Limb (tissue), 2 donors: ENCODE data around the gene SCGB1D1.
A peak's percentile ranks its signal among the peaks of the same experiment; 100 is the strongest.
"Not testable (repeated sequence)": the region's sequence is repeated elsewhere in the genome, so short reads cannot be mapped to it uniquely, and the experiment has no call there.

Experiments used
- DNase-seq, 2 donors: peaks; one replicate each; pipeline ENCODE4 v3.0.0-alpha.2; 2016; ENCODE audit errors: extremely low spot score in 2 of 2

SCGB1D1 gene

DNA sequence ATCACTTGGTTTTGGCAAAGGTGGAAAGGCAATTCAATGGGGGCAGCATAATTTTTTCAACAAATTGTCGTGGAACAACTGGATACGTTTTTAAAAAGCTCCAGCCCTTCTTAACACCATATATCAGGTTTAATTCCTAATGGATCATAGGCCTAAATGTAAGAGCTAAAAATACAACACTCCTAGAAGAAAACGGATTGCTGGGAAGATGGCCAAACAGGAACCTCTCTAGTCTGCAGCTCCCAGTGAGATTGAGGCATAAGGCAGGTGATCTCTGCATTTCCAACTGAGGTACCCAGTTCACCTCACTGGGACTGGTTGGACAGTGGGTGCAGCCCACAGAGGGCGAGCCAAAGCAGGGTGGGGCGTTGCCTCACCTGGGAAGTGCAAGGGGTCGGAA, 32.4 kb upstream of the SCGB1D1 start:
- DNase-seq, result no peak

DNA sequence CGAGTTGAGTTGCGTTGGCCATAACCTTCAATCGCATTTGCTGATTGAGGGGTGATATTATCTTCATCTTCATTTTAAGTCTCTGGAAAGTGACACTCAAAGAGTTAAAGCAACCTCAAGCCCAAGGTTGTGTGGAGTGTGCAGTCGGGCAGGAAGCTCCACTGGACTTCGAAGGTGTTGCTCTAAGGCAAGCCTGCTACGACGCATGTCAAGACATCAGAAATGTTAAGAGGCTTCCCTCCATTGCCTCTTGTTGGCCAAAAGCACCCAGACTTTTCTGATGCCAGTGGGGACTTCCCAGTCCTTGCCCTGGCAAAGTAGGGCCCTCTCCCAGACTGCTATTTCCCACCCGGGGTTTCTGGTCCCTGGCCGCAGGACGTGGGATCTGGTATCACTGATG, 23.6 kb upstream of the SCGB1D1 start:
- no peak for DNase-seq

DNA sequence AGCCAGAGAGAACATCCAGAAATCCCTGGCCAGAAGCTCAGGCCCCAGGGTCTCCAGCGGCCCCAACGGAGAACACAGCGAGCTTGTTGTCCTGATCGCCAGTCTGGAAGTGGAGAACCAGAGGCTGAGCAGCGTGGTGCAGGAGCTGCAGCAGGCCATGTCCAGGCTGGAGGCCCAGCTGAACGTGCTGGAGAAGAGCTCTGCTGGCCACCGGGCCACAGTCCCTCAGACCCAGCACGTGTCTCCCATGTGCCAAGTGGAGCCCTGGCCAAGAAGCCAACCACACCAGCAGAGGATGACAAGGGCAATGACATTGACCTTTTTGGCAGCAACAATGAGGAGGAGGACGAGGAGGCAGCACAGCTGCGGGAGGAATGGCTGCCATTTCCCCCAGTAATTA, 20.6 kb upstream of the SCGB1D1 start:
- no peak for DNase-seq

- no peak for DNase-seq
Observed at GRCh38 chr11:62169935-62170334, 20.1 kb upstream of the SCGB1D1 start.

DNA sequence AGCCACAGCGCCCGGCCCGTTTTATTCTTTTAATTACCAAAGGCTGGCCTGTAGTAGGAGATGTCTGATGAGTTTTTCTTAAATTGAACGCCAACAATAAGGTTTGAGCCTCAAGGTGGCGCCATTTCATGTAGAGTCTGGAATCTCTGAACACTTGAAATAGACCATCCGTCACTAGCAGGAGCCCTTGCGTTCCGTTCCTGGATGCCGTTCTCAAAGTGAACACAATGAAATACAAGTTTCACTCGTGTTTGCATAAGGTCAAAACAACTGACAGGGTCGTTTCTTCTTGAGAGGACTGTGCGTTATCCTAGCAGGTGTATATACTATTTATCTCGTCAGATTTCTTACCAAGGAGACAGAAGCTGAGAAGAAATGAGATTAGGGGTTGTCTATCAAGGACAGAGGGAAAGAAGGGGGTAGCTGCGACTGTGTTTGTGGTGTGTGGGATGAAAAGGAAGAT, 18.7 kb upstream of the SCGB1D1 start:
- DNase-seq, result peak; percentile 70 to 72

- DNase-seq, result no peak
Observed at GRCh38 chr11:62172294-62172693, 17.7 kb upstream of the SCGB1D1 start.

- no peak for DNase-seq
Observed at GRCh38 chr11:62176766-62177165, 13.2 kb upstream of the SCGB1D1 start.

- no peak for DNase-seq
Observed at GRCh38 chr11:62179995-62180394, 10.0 kb upstream of the SCGB1D1 start.

- DNase-seq, result no peak
Observed at GRCh38 chr11:62181097-62181496, 8.9 kb upstream of the SCGB1D1 start.

GRCh38 chr11:62182147-62182891, 7.7 kb upstream of the SCGB1D1 start:
- no peak for DNase-seq

DNA sequence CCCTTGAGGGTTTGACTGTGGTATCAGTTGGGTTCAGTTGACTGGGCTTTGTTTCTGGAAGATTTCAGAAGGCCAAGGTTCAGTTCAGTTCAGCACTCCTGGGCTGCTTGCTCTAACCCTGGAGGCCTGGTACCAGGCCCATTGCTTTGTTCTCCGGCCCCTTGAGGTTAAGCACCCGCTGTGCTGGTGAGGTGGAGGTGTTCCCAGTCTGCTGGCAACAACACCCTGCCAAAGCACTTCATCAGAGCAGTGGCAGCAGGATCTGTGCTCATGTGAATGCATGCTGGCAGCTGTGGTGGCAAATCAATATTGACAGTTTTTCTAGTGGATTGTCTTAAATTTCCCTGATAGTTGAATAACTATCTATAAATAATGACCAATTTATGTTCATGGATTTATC, 3.8 kb upstream of the SCGB1D1 start:
- no peak for DNase-seq

GRCh38 chr11:62193952-62194351, 3.9 kb downstream of the SCGB1D1 start:
- no peak for DNase-seq

GRCh38 chr11:62195010-62195409, 5.0 kb downstream of the SCGB1D1 start:
- DNase-seq, result not testable (repeated sequence)

DNA sequence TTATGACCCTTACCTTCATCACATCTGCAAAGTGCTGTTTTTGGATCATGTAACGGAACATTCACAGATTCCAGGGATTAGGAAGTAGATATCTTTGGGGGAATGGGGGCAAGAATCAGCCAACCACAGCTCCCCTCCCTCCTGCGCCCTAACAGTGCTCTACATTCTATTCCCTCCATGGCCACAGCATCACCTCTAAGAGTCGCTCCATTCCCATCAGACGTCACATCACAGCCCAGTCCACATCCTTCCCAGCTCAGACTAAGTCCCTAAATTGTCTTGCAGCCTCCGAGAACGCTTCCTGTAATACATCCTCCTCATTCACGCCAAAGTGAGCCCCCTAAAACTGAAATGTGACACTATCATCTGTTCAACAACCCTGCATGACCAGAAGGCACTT, 5.9 kb downstream of the SCGB1D1 start:
- DNase-seq, result no peak

- DNase-seq, result not testable (repeated sequence)
Observed at GRCh38 chr11:62197400-62197799, 7.4 kb downstream of the SCGB1D1 start.

GRCh38 chr11:62201376-62201775, 11.4 kb downstream of the SCGB1D1 start:
- DNase-seq, result no peak

GRCh38 chr11:62202910-62203309, 12.9 kb downstream of the SCGB1D1 start:
- no peak for DNase-seq

- DNase-seq, result no peak
Observed at GRCh38 chr11:62204430-62204829, 14.4 kb downstream of the SCGB1D1 start.

DNA sequence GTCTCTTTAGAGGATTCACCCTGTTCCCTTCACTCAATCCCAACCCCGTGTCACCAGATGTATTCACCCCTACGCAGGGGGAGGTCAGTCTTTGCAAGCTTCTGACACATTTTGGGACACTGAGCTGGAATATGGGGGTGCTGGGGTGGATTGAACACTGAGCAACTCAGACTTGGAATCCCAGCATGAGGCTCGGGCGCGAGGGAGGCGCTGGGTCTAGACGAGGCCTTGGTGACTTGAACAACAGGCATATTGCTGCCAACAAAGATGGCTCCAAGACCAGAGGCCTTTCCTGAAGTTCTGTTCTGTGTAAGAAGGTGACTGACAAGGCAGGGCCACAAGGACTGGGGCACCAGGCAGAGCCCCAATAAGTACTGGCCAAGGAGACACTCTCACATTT, 15.4 kb downstream of the SCGB1D1 start:
- DNase-seq, result no peak

GRCh38 chr11:62206276-62207066, 16.5 kb downstream of the SCGB1D1 start:
- DNase-seq, result not testable (repeated sequence)

DNA sequence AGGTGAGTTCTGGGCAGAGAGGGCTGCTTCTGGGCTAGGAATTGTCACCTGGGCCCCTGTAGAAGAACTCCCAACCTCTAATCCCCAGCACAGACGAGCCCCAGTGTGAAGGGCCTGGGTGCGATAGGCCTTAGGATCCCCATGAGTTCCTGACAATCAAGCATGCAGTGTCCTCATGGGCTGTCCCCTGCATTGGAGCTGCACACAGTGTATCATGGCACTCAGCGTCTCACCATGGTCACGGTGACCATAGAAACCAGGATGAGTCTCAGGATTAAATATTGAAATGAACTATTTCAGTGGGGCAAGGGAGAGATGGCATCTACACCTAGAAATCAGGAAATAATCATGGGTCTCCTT, 18.7 kb downstream of the SCGB1D1 start:
- no peak for DNase-seq

DNA sequence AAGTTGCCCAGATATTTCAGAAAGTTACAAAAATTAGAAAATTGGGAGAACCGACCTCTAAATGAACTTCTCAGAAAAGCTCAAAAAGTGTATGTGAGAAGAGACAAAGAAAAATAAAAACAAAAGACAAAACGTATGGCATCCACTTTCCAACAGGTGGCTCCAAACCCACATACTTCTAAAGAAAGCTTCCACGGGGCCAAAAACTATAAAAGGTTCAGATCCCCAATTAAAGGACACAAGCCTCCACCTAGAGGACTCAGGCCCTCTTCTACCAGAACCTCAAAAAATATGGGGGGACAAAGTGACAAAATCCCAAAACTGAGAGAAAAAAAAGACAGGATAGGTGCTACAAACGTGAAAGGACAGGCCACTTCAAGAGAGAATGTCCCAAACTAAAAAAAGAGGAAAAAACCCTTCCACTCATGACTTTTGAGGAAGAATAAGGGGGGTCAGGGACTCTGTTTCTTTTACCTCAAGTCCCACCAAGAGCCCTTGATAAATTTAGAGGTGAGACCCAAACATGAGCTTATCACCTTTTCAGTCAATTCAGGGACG, 27.3 kb downstream of the SCGB1D1 start:
- no peak for DNase-seq

- no peak for DNase-seq
Observed at GRCh38 chr11:62221498-62221897, 31.5 kb downstream of the SCGB1D1 start.
